Dermis blood vessel endothelial cell (primary cell): ENCODE measurements around the gene UCP3. TPM values are rescaled to one million over a fixed set of nuclear protein-coding genes. Genes with fewer than 3 reads are reported as not detected.

ENCODE experiments used
- DNase-seq: peaks from one replicate; pipeline ENCODE4 v3.0.0; 2010
- total RNA-seq: library from RNA; depleted of rRNA; stranded (reverse); fragments of >200 nt; gene quantifications from 2 replicates; pipeline ENCODE4 v1.2.3, GENCODE V29; 2014

The UCP3 gene
- total RNA-seq = 0.28 and 0.34 TPM in 2 replicates

GRCh38 chr11:74008373-74009229 lies at the start of gene UCP3:
TSS of gene UCP3 (minus strand) at chr11:74009085. CDS start at chr11:74007042, 2,043 bp downstream.
- DNase-seq = no peak

GRCh38 chr11:74057249-74058151 lies 48.6 kb upstream of the UCP3 start:
- DNase-seq = peak; percentile 58

GRCh38 chr11:74055938-74056337 lies 47.1 kb upstream of the UCP3 start:
- DNase-seq = no peak

- no peak for DNase-seq
Measured at GRCh38 chr11:74050465-74050864, 41.6 kb upstream of the UCP3 start.

GRCh38 chr11:74048993-74049392 lies 40.1 kb upstream of the UCP3 start:
- no peak for DNase-seq

- DNase-seq = no peak
Measured at GRCh38 chr11:74044538-74044937, 35.7 kb upstream of the UCP3 start.

GRCh38 chr11:74043450-74043849 lies 34.6 kb upstream of the UCP3 start:
- DNase-seq = no peak

- DNase-seq = peak; percentile 48
Measured at GRCh38 chr11:74037309-74037708, 28.4 kb upstream of the UCP3 start.

GRCh38 chr11:74035264-74035663 lies 26.4 kb upstream of the UCP3 start:
- no peak for DNase-seq

GRCh38 chr11:74033046-74033445 lies 24.2 kb upstream of the UCP3 start:
- DNase-seq = no peak

GRCh38 chr11:74030723-74031676 lies 22.1 kb upstream of the UCP3 start:
- no peak for DNase-seq

- peak; percentile 39 for DNase-seq
Measured at GRCh38 chr11:74025467-74026166, 16.7 kb upstream of the UCP3 start.

GRCh38 chr11:74024261-74025029 lies 15.6 kb upstream of the UCP3 start:
- DNase-seq = peak; percentile 64

- DNase-seq = no peak
Measured at GRCh38 chr11:74023276-74023675, 14.4 kb upstream of the UCP3 start.

- DNase-seq = no peak
Measured at GRCh38 chr11:74022546-74022945, 13.7 kb upstream of the UCP3 start.

- no peak for DNase-seq
Measured at GRCh38 chr11:74021998-74022397, 13.1 kb upstream of the UCP3 start.

- DNase-seq = peak; percentile 25
Measured at GRCh38 chr11:74020539-74020938, 11.7 kb upstream of the UCP3 start.

GRCh38 chr11:74019860-74020259 lies 11.0 kb upstream of the UCP3 start:
- DNase-seq = no peak

GRCh38 chr11:74019104-74019738 lies 10.3 kb upstream of the UCP3 start:
- no peak for DNase-seq

- no peak for DNase-seq
Measured at GRCh38 chr11:74018331-74019005, 9.6 kb upstream of the UCP3 start.
